Endothelial cell of umbilical vein (primary cell): ENCODE data around the gene ZFPM1. TPM values are rescaled to one million over a fixed set of nuclear protein-coding genes. Genes with fewer than 3 reads are reported as not detected.

Experiments used
- BruUV-seq: library from RNA; stranded (reverse); fragments of 400-500 nt; replicated peaks from 2 replicates; lab custom pipeline; 2021; lab: Mats Ljungman, UMichigan
- CTCF ChIA-PET: fragments of 300-600, 350-600 bp; sonication (Branson Sonifier 250); formaldehyde crosslinking; loops from one replicate; lab custom pipeline; 2021; ENCODE audit warnings: antibody characterized with exemption, inconsistent platforms; lab: Charles Lee
- POLR2A ChIA-PET: fragments of 300-600, 350-600 bp; sonication (Branson Sonifier 250); formaldehyde crosslinking; loops from one replicate; lab custom pipeline; 2021; ENCODE audit warnings: antibody characterized with exemption, inconsistent platforms; lab: Charles Lee
- DNase-seq: peaks from one replicate; pipeline ENCODE4 v3.0.0-alpha.2; 2011; ENCODE audit warnings: low read depth, low spot score
- FAIRE-seq: peaks from 2 replicates; lab custom pipeline; 2011; peaks lifted over from hg19 to GRCh38; lab: Jason Lieb, UNC
- H2AFZ ChIP-seq: 2 replicates; pipeline ENCODE4 v1.6.0; 2012; ENCODE audit warnings: low read depth, low read length, control low read depth, inconsistent platforms
- H3K27ac ChIP-seq: 2 replicates; pipeline ENCODE4 v1.5.1; 2011; ENCODE audit warnings: low read depth, mild to moderate bottlenecking, control low read depth, low read length, moderate library complexity; ENCODE audit not compliant: insufficient read depth
- H3K27me3 ChIP-seq, 2 experiments: 2 replicates each; pipeline versions ENCODE4 v1.6.0 to v1.6.1; 2011; ENCODE audit warnings: low read length in 2 of 2, mixed read lengths in 1 of 2; ENCODE audit not compliant: control insufficient read depth in 2 of 2, insufficient read depth in 2 of 2
- H3K36me3 ChIP-seq, 2 experiments: 2 replicates in 1 of 2; 3 replicates in 1 of 2; pipeline ENCODE4 v1.5.1; 2011; ENCODE audit warnings: low read length in 2 of 2, mild to moderate bottlenecking in 1 of 2, moderate library complexity in 1 of 2; ENCODE audit not compliant: control insufficient read depth in 2 of 2, insufficient read depth in 2 of 2; ENCODE audit errors: extremely low read depth in 1 of 2
- H3K4me1 ChIP-seq: 3 replicates; pipeline ENCODE4 v1.5.1; 2011; ENCODE audit warnings: mild to moderate bottlenecking, low read length; ENCODE audit not compliant: control insufficient read depth, insufficient read depth; ENCODE audit errors: extremely low read depth
- H3K4me2 ChIP-seq: 2 replicates; pipeline ENCODE4 v1.6.1; 2011; ENCODE audit warnings: low read length, control low read depth, mixed read lengths; ENCODE audit not compliant: insufficient read depth
- H3K4me3 ChIP-seq, 3 experiments: fragments of 200-600 bp in 1 of 3; sonication (generic), shearing (Covaris generic) in 1 of 3; replicated peaks in 1 of 3; 2 replicates each; pipeline ENCODE4 v1.5.1; 2011 to 2016; ENCODE audit warnings: control low read depth in 3 of 3, low read length in 3 of 3, mild to moderate bottlenecking in 2 of 3, inconsistent platforms in 1 of 3, low read depth in 1 of 3, moderate library complexity in 1 of 3; ENCODE audit not compliant: insufficient read depth in 1 of 3
- H3K79me2 ChIP-seq: 2 replicates; pipeline ENCODE4 v1.6.0; 2012; ENCODE audit warnings: low read length, inconsistent platforms; ENCODE audit not compliant: control insufficient read depth, insufficient read depth
- H3K9ac ChIP-seq: replicated peaks from 2 replicates; pipeline ENCODE3; 2011; ENCODE audit warnings: low read length, control low read depth; ENCODE audit not compliant: insufficient read depth; ENCODE audit errors: extremely low read depth
- H3K9me1 ChIP-seq: replicated peaks from 3 replicates; pipeline ENCODE4 v1.6.0; 2011; ENCODE audit warnings: mild to moderate bottlenecking, low read length; ENCODE audit not compliant: control insufficient read depth, insufficient read depth; ENCODE audit errors: extremely low read depth
- H3K9me3 ChIP-seq: replicated peaks from 2 replicates; pipeline ENCODE4 v1.5.1; 2012; ENCODE audit warnings: low read length, inconsistent platforms; ENCODE audit not compliant: control insufficient read depth, insufficient read depth
- H4K20me1 ChIP-seq: replicated peaks from 2 replicates; pipeline ENCODE3; 2011; ENCODE audit warnings: mild to moderate bottlenecking, low read length; ENCODE audit not compliant: control insufficient read depth, insufficient read depth; ENCODE audit errors: extremely low read depth
- EZH2 ChIP-seq: IDR thresholded peaks from 2 replicates; pipeline ENCODE4 v1.6.1; 2012; ENCODE audit warnings: borderline replicate concordance, low read depth, mild to moderate bottlenecking, moderate library complexity, low read length, inconsistent platforms; ENCODE audit not compliant: severe bottlenecking
- FOS ChIP-seq: IDR thresholded peaks from 2 replicates; pipeline ENCODE4 v1.6.1; 2011; ENCODE audit warnings: mild to moderate bottlenecking, low read length, moderate library complexity, borderline replicate concordance; ENCODE audit not compliant: insufficient read depth
- GATA2 ChIP-seq: IDR thresholded peaks from 2 replicates; pipeline ENCODE4 v1.7.0; 2011; ENCODE audit warnings: low read depth, mild to moderate bottlenecking, moderate library complexity, mixed read lengths, low read length; ENCODE audit not compliant: insufficient read length, insufficient read depth
- JUN ChIP-seq: IDR thresholded peaks from 2 replicates; pipeline ENCODE4 v1.6.1; 2011; ENCODE audit warnings: borderline replicate concordance, low read depth; ENCODE audit not compliant: insufficient read length, insufficient read depth
- MAX ChIP-seq: IDR thresholded peaks from 2 replicates; pipeline ENCODE4 v1.6.1; 2011; ENCODE audit not compliant: insufficient read depth, insufficient read length
- MYC ChIP-seq: IDR thresholded peaks from one replicate; pipeline ENCODE4 v1.6.1; 2011; ENCODE audit warnings: mild to moderate bottlenecking, low read depth, low read length
- POLR2A ChIP-seq: IDR thresholded peaks from 2 replicates; pipeline ENCODE4 v1.6.1; 2012; ENCODE audit warnings: low read depth, mild to moderate bottlenecking, control low read depth, low read length
- POLR2AphosphoS5 ChIP-seq: IDR thresholded peaks from 2 replicates; pipeline ENCODE4 v1.6.1; 2012; ENCODE audit warnings: low read depth, mild to moderate bottlenecking, control low read depth, low read length, moderate library complexity; ENCODE audit not compliant: insufficient read depth
- dilution Hi-C: fragments of 300-500 bp; cut with MboI; formaldehyde crosslinking; loops from one replicate; pipeline ENCODE4 v1.15.0; 2019; ENCODE audit warnings: low sequenced_read_pairs; ENCODE audit not compliant: extremely low pct_ligation_motif_present
- intact Hi-C: fragments of 100-400 bp; cut with micrococcal nuclease; formaldehyde crosslinking; loops from one replicate; pipeline ENCODE4 v1.10.0; 2022
- polyA plus RNA-seq, 4 experiments: library from polyadenylated mRNA; depleted of rRNA in 3 of 4; stranded (reverse) in 3 of 4; unstranded in 1 of 4; fragments of >200 nt; gene quantifications; 2 replicates each; pipeline versions ENCODE4 v1.2.1 to v1.2.3, GENCODE V29; 2011 to 2012; ENCODE audit warnings: missing spikeins in 1 of 4
- total RNA-seq: library from RNA; stranded (reverse); gene quantifications from 2 replicates; pipeline ENCODE4 v1.2.3, GENCODE V29; 2021
- TF ChIP-seq, protein P1 (sequence below), 2 donors: IDR thresholded peaks; 1 replicate in 1 of 2; 2 replicates in 1 of 2; pipeline ENCODE4 v1.5.1; 2011; ENCODE audit warnings: low read length in 2 of 2, mild to moderate bottlenecking in 2 of 2, moderate library complexity in 2 of 2, control low read depth in 1 of 2, inconsistent platforms in 1 of 2, low read depth in 1 of 2; ENCODE audit not compliant: insufficient read depth in 1 of 2; ENCODE audit errors: extremely low read depth in 1 of 2

ZFPM1 gene
- total and polyA plus RNA-seq, 2 donors (not counting 3 experiments of a cell fraction or from before 2014, with no cell fraction given), result 0.37 to 7.5 TPM

DNA sequence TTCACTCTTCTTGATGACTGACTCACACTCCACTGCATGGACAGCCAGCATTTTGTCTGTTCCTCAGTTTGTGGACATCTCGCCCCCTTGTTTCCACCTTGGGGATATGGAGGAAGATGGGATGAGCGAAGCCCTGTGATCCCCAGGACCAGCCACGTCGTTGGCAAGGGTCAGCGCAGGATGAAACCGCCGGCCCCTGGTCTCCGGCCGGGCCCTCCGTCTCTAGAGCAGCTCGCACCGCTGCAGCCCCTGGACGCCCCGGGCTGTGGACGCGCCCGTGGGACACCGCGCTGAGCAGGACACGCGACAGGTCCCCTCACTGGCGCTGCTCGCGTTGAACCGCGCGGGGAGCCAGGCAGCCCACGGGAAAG is 116.5 kb downstream of the ZFPM1 start:
- H3K27me3 ChIP-seq, result no peaks in the 10 kb centered on the region
- H3K79me2 ChIP-seq, result peaks cover 36% of the 10 kb centered on the region
- no peak for FAIRE-seq
- CTCF ChIA-PET, result interaction anchor here (1.0 to 1.5 kb wide), 5 partner anchors 9 to 648 kb away, joined by 3 to 13 read pairs (median 4); partner anchors contain the start of gene ZNF778
- BruUV-seq, result TSS peak; percentile 86
- peak overlapping the region; percentile 25 to 67 (median 53) for H3K4me3 ChIP-seq
- peaks cover 3 to 4% of the 10 kb centered on the region in 2 experiments for H3K36me3 ChIP-seq
- POLR2A ChIA-PET, result interaction anchor here (0.9 kb wide), 1 partner anchor 9 kb away, joined by 4 read pairs; no protein-coding TSS in a partner anchor
- H3K4me2 ChIP-seq, result peak overlapping the region; percentile 68
- peak overlapping the region; percentile 86 for H2AFZ ChIP-seq
- DNase-seq, result no peak
- peaks cover 14% of the 10 kb centered on the region for H3K4me1 ChIP-seq
- dilution Hi-C loops (no loop called here), intact Hi-C loops (loop anchor here (10.0 kb wide), 1 partner anchor 615 kb away; the partner anchor contains the start of gene BANP)
- no peaks in the 10 kb centered on the region for H3K9me3 ChIP-seq
- peak overlapping the region; percentile 15 for H3K27ac ChIP-seq
- no peaks in the 10 kb centered on the region for H3K9me1 ChIP-seq
- no peaks in the 10 kb centered on the region for H4K20me1 ChIP-seq
- peak overlapping the region; percentile 50 for H3K9ac ChIP-seq
- no peak for TF ChIP-seq EZH2
- no peak for TF ChIP-seq GATA2
- TF ChIP-seq, protein P1, sequence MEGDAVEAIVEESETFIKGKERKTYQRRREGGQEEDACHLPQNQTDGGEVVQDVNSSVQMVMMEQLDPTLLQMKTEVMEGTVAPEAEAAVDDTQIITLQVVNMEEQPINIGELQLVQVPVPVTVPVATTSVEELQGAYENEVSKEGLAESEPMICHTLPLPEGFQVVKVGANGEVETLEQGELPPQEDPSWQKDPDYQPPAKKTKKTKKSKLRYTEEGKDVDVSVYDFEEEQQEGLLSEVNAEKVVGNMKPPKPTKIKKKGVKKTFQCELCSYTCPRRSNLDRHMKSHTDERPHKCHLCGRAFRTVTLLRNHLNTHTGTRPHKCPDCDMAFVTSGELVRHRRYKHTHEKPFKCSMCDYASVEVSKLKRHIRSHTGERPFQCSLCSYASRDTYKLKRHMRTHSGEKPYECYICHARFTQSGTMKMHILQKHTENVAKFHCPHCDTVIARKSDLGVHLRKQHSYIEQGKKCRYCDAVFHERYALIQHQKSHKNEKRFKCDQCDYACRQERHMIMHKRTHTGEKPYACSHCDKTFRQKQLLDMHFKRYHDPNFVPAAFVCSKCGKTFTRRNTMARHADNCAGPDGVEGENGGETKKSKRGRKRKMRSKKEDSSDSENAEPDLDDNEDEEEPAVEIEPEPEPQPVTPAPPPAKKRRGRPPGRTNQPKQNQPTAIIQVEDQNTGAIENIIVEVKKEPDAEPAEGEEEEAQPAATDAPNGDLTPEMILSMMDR (IDR thresholded peaks at IDR 0.05; ENCODE audit: extremely low read depth in 1 of 2, insufficient read depth in 1 of 2, low read depth in 1 of 2, low read length in 2 of 2), result no peak
- TF ChIP-seq POLR2A, result no peak
- no peak for TF ChIP-seq JUN
- no peak for TF ChIP-seq MYC
- no peak for TF ChIP-seq FOS
- no peak for TF ChIP-seq POLR2AphosphoS5
- no peak for TF ChIP-seq MAX
